T-helper 1 cell treated with Interleukin-12 subunit alpha and Interleukin-12 subunit beta and Interleukin-4 antibody, amounts not matched to agents 30 μg/mL and 1 μg/mL, for 36 hours (primary cell): Measurements from ENCODE around the gene USP32.
"Not testable (repeated sequence)": the region's sequence is repeated elsewhere in the genome, so short reads cannot be mapped to it uniquely, and the experiment has no call there.

Source experiments
- H3K27ac Mint-ChIP-seq: one replicate; pipeline ENCODE4 v1.8.0; 2021; ENCODE audit warnings: mild to moderate bottlenecking, mixed read lengths
- H3K27me3 Mint-ChIP-seq: one replicate; pipeline ENCODE4 v1.8.0; 2021; ENCODE audit warnings: low read depth, mixed read lengths
- H3K36me3 Mint-ChIP-seq: one replicate; pipeline ENCODE4 v1.8.0; 2021; ENCODE audit warnings: low read depth, mixed read lengths
- H3K4me1 Mint-ChIP-seq: one replicate; pipeline ENCODE4 v1.8.0; 2021; ENCODE audit warnings: low read depth, mixed read lengths
- H3K4me3 Mint-ChIP-seq: one replicate; pipeline ENCODE4 v1.8.0; 2021; ENCODE audit warnings: mild to moderate bottlenecking, moderate library complexity, mixed read lengths
- H3K9me3 Mint-ChIP-seq: one replicate; pipeline ENCODE4 v1.8.0; 2021; ENCODE audit warnings: mixed read lengths

Gene USP32

DNA sequence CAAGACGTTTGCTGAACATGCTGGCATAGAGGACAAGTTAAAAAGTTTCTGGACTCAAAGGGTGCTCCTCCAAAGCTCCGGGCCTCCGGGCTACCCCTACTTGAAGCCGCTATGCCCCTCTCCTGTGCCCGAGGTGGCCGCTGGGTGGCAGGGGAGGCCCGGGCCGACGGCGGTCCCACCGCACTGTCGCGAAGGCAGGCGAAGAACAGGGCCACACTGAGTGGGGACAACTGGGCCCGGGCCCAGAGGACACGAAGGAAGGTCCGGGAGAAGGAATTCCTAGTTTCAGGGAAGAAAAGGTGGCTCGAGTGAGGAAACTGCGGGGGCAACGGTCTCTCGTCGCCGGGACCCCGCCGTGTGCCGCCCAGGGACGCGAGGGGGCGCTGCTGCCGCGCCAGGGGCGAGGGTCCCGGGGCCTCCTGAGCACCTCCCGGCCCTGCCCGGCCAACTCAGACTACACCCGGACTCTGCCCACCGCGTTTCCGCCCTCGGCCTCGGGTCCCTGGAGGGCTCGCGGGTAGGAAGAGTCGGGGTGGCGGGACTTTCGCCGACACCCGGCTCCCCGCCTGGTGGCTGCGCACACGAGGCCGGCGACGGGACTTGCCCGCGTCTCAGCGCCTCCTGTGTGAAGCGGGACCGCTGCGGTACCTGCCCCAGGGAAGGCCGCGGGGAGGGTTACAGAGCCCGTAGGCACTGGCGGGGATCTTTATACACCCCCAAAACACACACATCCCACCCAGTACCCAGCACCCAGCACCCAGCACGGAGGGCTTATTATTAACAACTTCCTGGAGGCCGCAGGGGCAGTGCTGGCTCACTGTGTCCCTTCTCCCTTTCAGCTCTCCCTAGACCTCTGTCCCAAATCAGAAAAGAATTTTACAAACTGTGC lies 29.6 kb upstream of the USP32 start:
- Mint-ChIP-seq H3K9me3 (no peaks in the 10 kb centered on the region), H3K4me1 (peaks cover 5% of the 10 kb centered on the region), H3K4me3 (peak overlapping the region; percentile 77), H3K27ac (peak overlapping the region; percentile 58), H3K27me3 (peaks cover 10% of the 10 kb centered on the region), H3K36me3 (no peaks in the 10 kb centered on the region)

DNA sequence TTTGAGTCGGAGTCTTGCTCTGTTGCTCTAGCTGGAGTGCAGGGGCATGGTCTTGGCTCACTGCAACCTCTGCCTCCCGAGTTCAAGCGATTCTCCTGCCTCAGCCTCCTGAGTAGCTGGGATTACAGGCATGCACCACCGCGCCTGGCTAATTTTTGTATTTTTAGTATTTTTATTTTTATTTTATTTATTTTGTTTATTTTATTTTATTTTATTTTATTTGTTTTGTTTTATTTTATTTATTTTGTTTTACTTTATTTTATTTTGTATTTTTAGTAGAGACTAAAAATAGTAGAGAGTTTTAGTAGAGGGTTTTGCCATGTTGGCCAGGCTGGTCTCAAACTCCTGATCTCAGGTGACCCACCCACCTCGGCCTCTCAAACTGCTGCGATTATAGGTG lies 27.9 kb upstream of the USP32 start:
- not testable (repeated sequence) for H3K27ac Mint-ChIP-seq, H3K4me3 Mint-ChIP-seq, H3K4me1 Mint-ChIP-seq, H3K27me3 Mint-ChIP-seq, H3K9me3 Mint-ChIP-seq, H3K36me3 Mint-ChIP-seq

- H3K27ac Mint-ChIP-seq, H3K4me1 Mint-ChIP-seq, H3K9me3 Mint-ChIP-seq, H3K36me3 Mint-ChIP-seq, H3K27me3 Mint-ChIP-seq, H3K4me3 Mint-ChIP-seq: not testable (repeated sequence)
Measured at GRCh38 chr17:60419003-60419402, 27.1 kb upstream of the USP32 start.

DNA sequence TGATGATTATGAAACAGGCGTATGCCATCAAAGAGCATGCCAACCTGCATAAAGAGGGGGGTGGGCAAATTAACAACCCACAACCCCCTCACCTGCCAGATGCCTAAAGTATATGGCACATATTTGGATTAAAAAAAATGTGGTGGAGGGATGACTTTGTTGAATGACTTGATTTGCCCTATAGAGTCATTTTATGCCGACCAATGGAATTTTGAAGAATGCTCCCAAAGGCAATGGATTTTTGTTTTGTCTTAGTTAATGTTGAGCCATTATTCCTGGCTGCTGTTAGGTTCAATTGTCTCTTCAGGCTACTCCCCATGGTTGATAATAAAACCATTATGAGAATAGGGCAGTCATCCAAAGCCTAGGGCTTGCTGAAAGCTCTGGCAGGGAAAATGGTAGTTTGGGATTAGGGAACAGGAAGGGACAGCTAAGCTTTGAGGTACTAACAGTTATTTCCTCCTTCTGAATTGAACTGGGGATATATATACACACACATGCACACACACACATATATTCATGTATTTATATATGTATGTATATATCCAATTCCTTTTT lies 24.5 kb upstream of the USP32 start:
- no peaks in the 10 kb centered on the region for H3K9me3 Mint-ChIP-seq
- no peak overlapping the region for H3K4me3 Mint-ChIP-seq
- H3K27ac Mint-ChIP-seq = no peak overlapping the region
- no peaks in the 10 kb centered on the region for H3K36me3 Mint-ChIP-seq
- peaks cover 5% of the 10 kb centered on the region for H3K4me1 Mint-ChIP-seq
- peaks cover 19% of the 10 kb centered on the region for H3K27me3 Mint-ChIP-seq

- no peaks in the 10 kb centered on the region for H3K9me3 Mint-ChIP-seq
- no peak overlapping the region for H3K27ac Mint-ChIP-seq
- H3K4me3 Mint-ChIP-seq = no peak overlapping the region
- H3K4me1 Mint-ChIP-seq = no peaks in the 10 kb centered on the region
- peaks cover 19% of the 10 kb centered on the region for H3K27me3 Mint-ChIP-seq
- H3K36me3 Mint-ChIP-seq = no peaks in the 10 kb centered on the region
Measured at GRCh38 chr17:60415146-60415545, 23.2 kb upstream of the USP32 start.

DNA sequence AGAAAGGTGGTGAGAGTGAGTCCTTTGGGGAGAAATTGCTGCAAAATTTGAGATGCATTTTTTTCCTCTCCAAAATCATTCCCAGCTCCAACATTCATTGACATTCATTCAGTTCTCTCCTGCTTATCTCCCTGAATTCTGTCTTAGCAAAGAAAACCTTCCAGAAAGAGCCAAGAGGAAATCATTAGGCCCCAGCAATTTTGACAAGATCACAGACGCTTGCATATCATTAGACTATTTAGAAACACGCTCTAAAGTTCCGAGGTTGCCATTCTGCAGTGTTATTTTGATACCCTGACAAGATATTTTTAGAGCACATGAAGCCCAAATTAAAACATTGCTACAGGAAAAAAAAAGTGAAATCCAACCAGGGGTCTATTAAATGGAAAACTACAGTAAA lies 20.8 kb upstream of the USP32 start:
- Mint-ChIP-seq H3K4me1 (no peaks in the 10 kb centered on the region), H3K36me3 (no peaks in the 10 kb centered on the region), H3K27me3 (peaks cover 17% of the 10 kb centered on the region), H3K27ac (no peak overlapping the region), H3K4me3 (no peak overlapping the region), H3K9me3 (no peaks in the 10 kb centered on the region)

- no peaks in the 10 kb centered on the region for H3K9me3 Mint-ChIP-seq
- peaks cover 21% of the 10 kb centered on the region for H3K27me3 Mint-ChIP-seq
- no peaks in the 10 kb centered on the region for H3K36me3 Mint-ChIP-seq
- H3K4me1 Mint-ChIP-seq = no peaks in the 10 kb centered on the region
- H3K4me3 Mint-ChIP-seq = no peak overlapping the region
- no peak overlapping the region for H3K27ac Mint-ChIP-seq
Measured at GRCh38 chr17:60410001-60410400, 18.1 kb upstream of the USP32 start.

DNA sequence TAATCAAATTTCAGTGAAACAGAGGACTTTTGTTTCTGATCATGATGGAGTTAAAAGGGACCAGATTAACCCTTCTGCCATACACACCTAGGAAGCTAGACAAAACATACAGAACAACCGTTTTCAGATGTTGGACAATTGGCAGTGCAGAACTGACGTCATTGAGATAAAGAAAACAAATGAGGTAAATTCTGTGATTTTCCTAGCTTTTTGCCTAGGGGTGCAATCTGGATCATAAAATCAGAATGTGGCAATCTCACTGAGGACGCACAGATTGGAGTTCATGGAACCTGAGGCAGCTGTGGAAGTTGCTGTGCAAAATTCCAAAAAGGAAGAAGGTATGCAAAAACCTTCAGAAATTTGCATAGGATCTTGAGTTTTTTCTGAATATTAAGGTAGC lies 15.0 kb upstream of the USP32 start:
- Mint-ChIP-seq H3K4me1 (peaks cover 2% of the 10 kb centered on the region), H3K27ac (no peak overlapping the region), H3K9me3 (no peaks in the 10 kb centered on the region), H3K4me3 (no peak overlapping the region), H3K36me3 (no peaks in the 10 kb centered on the region), H3K27me3 (peaks cover 12% of the 10 kb centered on the region)

DNA sequence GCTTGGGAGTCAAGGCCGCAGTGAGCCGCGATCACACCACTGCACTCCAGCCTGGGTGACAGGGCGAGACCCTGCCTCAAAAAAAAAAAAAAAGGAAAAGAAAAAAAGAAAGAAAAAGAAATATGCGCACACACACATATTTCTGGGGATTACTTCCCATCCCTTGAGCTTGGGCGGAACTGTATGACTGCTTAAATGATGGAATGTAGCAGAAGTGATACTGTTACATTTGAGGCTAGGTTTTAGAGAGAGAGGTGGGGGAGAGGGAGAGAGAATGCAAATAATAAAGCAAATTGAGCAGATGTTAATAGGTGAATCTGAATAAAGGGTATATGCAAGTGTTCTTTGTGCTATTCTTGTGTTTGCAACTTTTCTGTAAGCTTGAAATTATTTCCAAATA lies 12.0 kb upstream of the USP32 start:
- H3K9me3 Mint-ChIP-seq = no peaks in the 10 kb centered on the region
- H3K27ac Mint-ChIP-seq = no peak overlapping the region
- peaks cover 2% of the 10 kb centered on the region for H3K4me1 Mint-ChIP-seq
- peaks cover 12% of the 10 kb centered on the region for H3K27me3 Mint-ChIP-seq
- no peak overlapping the region for H3K4me3 Mint-ChIP-seq
- H3K36me3 Mint-ChIP-seq = no peaks in the 10 kb centered on the region

DNA sequence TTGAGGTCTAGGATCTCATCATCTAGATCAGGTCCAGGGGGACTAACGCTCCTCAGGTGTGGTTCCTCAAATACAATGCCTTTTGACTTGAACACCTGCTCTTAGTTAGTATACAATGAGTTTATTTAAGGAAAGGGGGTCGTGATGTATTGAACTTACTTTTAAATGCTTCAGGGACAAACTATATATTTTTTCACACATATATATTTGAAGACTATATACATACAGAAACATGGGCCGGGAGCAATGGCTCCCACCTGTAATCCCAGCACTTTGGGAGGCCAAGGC lies 11.5 kb upstream of the USP32 start:
- peaks cover 9% of the 10 kb centered on the region for H3K27me3 Mint-ChIP-seq
- no peak overlapping the region for H3K27ac Mint-ChIP-seq
- H3K9me3 Mint-ChIP-seq = no peaks in the 10 kb centered on the region
- H3K4me3 Mint-ChIP-seq = no peak overlapping the region
- H3K36me3 Mint-ChIP-seq = no peaks in the 10 kb centered on the region
- peaks cover 2% of the 10 kb centered on the region for H3K4me1 Mint-ChIP-seq

DNA sequence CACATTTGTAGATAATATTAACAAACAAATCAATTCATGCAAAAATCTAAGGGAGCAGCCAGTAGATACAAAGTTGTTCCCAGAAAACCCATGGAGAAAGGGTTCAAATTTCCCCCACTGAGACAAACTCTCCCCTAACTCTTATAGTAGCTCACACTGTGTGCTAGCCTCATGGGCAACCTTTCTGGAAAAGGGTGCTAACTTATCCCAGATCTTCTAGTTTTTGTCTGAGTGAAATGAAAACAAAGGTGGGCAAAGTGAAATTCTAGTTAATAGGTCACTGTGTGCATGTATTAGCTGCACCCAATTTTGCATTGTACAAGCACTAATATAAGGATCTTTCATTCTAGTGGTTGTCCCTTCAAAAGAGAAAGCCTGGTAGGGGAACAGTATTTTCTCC lies 9.9 kb upstream of the USP32 start:
- H3K4me1 Mint-ChIP-seq = peaks cover 8% of the 10 kb centered on the region
- no peak overlapping the region for H3K27ac Mint-ChIP-seq
- H3K36me3 Mint-ChIP-seq = no peaks in the 10 kb centered on the region
- no peaks in the 10 kb centered on the region for H3K9me3 Mint-ChIP-seq
- peaks cover 2% of the 10 kb centered on the region for H3K27me3 Mint-ChIP-seq
- no peak overlapping the region for H3K4me3 Mint-ChIP-seq

GRCh38 chr17:60398227-60398959 lies 6.5 kb upstream of the USP32 start:
- no peaks in the 10 kb centered on the region for H3K36me3 Mint-ChIP-seq
- H3K4me3 Mint-ChIP-seq = no peak overlapping the region
- H3K9me3 Mint-ChIP-seq = no peaks in the 10 kb centered on the region
- peak overlapping the region; percentile 43 for H3K27ac Mint-ChIP-seq
- no peaks in the 10 kb centered on the region for H3K27me3 Mint-ChIP-seq
- H3K4me1 Mint-ChIP-seq = peaks cover 18% of the 10 kb centered on the region

- H3K36me3 Mint-ChIP-seq = no peaks in the 10 kb centered on the region
- H3K4me1 Mint-ChIP-seq = peaks cover 25% of the 10 kb centered on the region
- no peaks in the 10 kb centered on the region for H3K9me3 Mint-ChIP-seq
- no peak overlapping the region for H3K27ac Mint-ChIP-seq
- H3K4me3 Mint-ChIP-seq = no peak overlapping the region
- H3K27me3 Mint-ChIP-seq = no peaks in the 10 kb centered on the region
Measured at GRCh38 chr17:60396412-60396811, 4.5 kb upstream of the USP32 start.

DNA sequence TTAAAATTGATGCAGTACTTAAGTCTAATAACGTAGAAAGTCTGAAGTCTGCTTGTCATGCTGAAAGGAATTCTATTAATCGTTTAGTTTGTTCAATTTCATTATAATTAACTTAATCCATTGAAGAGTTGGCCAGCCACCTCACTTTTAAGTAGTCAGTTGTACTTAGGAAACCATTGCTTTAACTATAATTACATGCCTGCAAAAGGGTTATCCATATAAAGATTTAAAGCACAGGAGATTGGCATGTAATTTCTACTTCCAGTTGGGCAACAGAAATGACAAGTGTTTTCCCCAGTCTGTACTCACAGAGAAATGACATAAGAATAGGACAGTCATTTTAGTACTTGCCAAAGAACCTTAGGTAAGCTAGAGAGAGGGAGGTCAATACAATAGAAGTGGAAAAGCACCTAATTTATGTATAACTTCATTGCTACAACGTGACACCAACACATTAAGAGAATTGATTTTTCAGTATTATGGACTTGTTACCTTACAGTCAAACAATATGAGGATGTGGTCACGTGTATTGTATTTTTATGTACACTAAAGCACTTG lies 3.7 kb upstream of the USP32 start:
- Mint-ChIP-seq H3K36me3 (no peaks in the 10 kb centered on the region), H3K27me3 (no peaks in the 10 kb centered on the region), H3K4me1 (peaks cover 31% of the 10 kb centered on the region), H3K4me3 (no peak overlapping the region), H3K9me3 (no peaks in the 10 kb centered on the region), H3K27ac (no peak overlapping the region)
